H9 (cell line): ENCODE measurements around the gene WDR36. TPM values are rescaled to one million over a fixed set of nuclear protein-coding genes. Genes with fewer than 3 reads are reported as not detected.
A peak's percentile ranks its signal among the peaks of the same experiment; 100 is the strongest.

Source experiments
- DNase-seq: peaks from one replicate; pipeline ENCODE4 v3.0.0-alpha.2; 2017
- H2AFZ ChIP-seq: one replicate; pipeline ENCODE4 v1.6.1; 2013; ENCODE audit warnings: mild to moderate bottlenecking, low read length, control low read depth, moderate library complexity
- H2AK5ac ChIP-seq: 2 replicates; pipeline ENCODE4 v1.6.1; 2013; ENCODE audit warnings: low read length, control low read depth, mixed read lengths; ENCODE audit not compliant: insufficient read length
- H2BK120ac ChIP-seq: one replicate; pipeline ENCODE4 v1.6.1; 2013; ENCODE audit warnings: low read depth, mild to moderate bottlenecking, low read length, control low read depth, inconsistent platforms; ENCODE audit not compliant: poor library complexity, severe bottlenecking
- H2BK12ac ChIP-seq: 2 replicates; pipeline ENCODE4 v1.6.1; 2013; ENCODE audit warnings: low read length, control low read depth, mixed read lengths, low read depth; ENCODE audit not compliant: insufficient read length
- H2BK15ac ChIP-seq: 2 replicates; pipeline ENCODE4 v1.6.1; 2013; ENCODE audit warnings: low read depth, low read length, control low read depth
- H2BK20ac ChIP-seq: one replicate; pipeline ENCODE4 v1.6.1; 2013; ENCODE audit warnings: low read depth, mild to moderate bottlenecking, low read length, control low read depth, inconsistent platforms; ENCODE audit not compliant: poor library complexity, severe bottlenecking
- H2BK5ac ChIP-seq: 2 replicates; pipeline ENCODE4 v1.6.1; 2013; ENCODE audit warnings: low read length, control low read depth, mixed read lengths; ENCODE audit not compliant: insufficient read length
- H3K14ac ChIP-seq: 2 replicates; pipeline ENCODE4 v1.6.1; 2013; ENCODE audit warnings: low read length, control low read depth; ENCODE audit not compliant: insufficient read depth
- H3K18ac ChIP-seq: 2 replicates; pipeline ENCODE4 v1.6.1; 2013; ENCODE audit warnings: low read depth, mild to moderate bottlenecking, mixed read lengths, low read length, control low read depth; ENCODE audit not compliant: insufficient read length
- H3K23ac ChIP-seq: 2 replicates; pipeline ENCODE4 v1.6.1; 2013; ENCODE audit warnings: low read length, control low read depth, mixed read lengths, low read depth; ENCODE audit not compliant: insufficient read length
- H3K23me2 ChIP-seq: 2 replicates; pipeline ENCODE4 v1.6.1; 2013; ENCODE audit warnings: low read depth, mild to moderate bottlenecking, mixed read lengths, low read length, control low read depth; ENCODE audit not compliant: insufficient read length, poor library complexity, severe bottlenecking
- H3K27ac ChIP-seq: 2 replicates; pipeline ENCODE4 v1.5.1; 2013; ENCODE audit warnings: low read length, control low read depth, mixed read lengths, low read depth; ENCODE audit not compliant: insufficient read length
- H3K27me3 ChIP-seq: 2 replicates; pipeline ENCODE4 v1.6.1; 2013; ENCODE audit warnings: low read length, control low read depth, inconsistent platforms; ENCODE audit not compliant: insufficient read depth
- H3K4ac ChIP-seq: 2 replicates; pipeline ENCODE4 v1.6.1; 2013; ENCODE audit warnings: low read depth, mild to moderate bottlenecking, control low read depth, inconsistent platforms, low read length, moderate library complexity
- H3K4me1 ChIP-seq: 2 replicates; pipeline ENCODE4 v1.6.1; 2013; ENCODE audit warnings: low read length, control low read depth, inconsistent platforms; ENCODE audit not compliant: insufficient read depth
- H3K4me2 ChIP-seq: 2 replicates; pipeline ENCODE4 v1.6.1; 2013; ENCODE audit warnings: low read length, control low read depth, mixed read lengths; ENCODE audit not compliant: insufficient read length, insufficient read depth
- H3K56ac ChIP-seq: 2 replicates; pipeline ENCODE4 v1.6.1; 2013; ENCODE audit warnings: low read depth, mild to moderate bottlenecking, mixed read lengths, low read length, control low read depth; ENCODE audit not compliant: insufficient read length
- H3K79me1 ChIP-seq: 2 replicates; pipeline ENCODE4 v1.6.1; 2013; ENCODE audit warnings: low read depth, mild to moderate bottlenecking, moderate library complexity, low read length, control low read depth, inconsistent platforms; ENCODE audit not compliant: insufficient read depth, poor library complexity, severe bottlenecking
- H3K79me2 ChIP-seq: 2 replicates; pipeline ENCODE4 v1.6.1; 2013; ENCODE audit warnings: low read length, control low read depth, inconsistent platforms; ENCODE audit not compliant: insufficient read depth
- H3K9ac ChIP-seq: 2 replicates; pipeline ENCODE4 v1.6.1; 2013; ENCODE audit warnings: low read length, control low read depth, mixed read lengths; ENCODE audit not compliant: insufficient read length; ENCODE audit errors: extremely low read depth
- H3K9me3 ChIP-seq: one replicate; pipeline ENCODE4 v1.6.1; 2013; ENCODE audit warnings: low read depth, low read length, inconsistent platforms; ENCODE audit not compliant: control insufficient read depth
- H3T11ph ChIP-seq: one replicate; pipeline ENCODE4 v1.6.1; 2013; ENCODE audit warnings: mild to moderate bottlenecking, low read length, control low read depth, inconsistent platforms
- H4K20me1 ChIP-seq: one replicate; pipeline ENCODE4 v1.6.1; 2013; ENCODE audit not compliant: control insufficient read depth, insufficient read length, insufficient read depth
- H4K5ac ChIP-seq: 2 replicates; pipeline ENCODE4 v1.6.1; 2013; ENCODE audit warnings: low read depth, mild to moderate bottlenecking, mixed read lengths, low read length, control low read depth; ENCODE audit not compliant: insufficient read length
- H4K8ac ChIP-seq: replicated peaks from 2 replicates; pipeline ENCODE4 v1.6.1; 2013; ENCODE audit warnings: low read length, control low read depth, mixed read lengths, low read depth; ENCODE audit not compliant: insufficient read length
- H4K91ac ChIP-seq: 2 replicates; pipeline ENCODE4 v1.6.1; 2013; ENCODE audit warnings: low read depth, mild to moderate bottlenecking, moderate library complexity, mixed read lengths, low read length, control low read depth; ENCODE audit not compliant: insufficient read length
- H3K27ac Mint-ChIP-seq, 3 experiments: 2 replicates in 2 of 3; 3 replicates in 1 of 3; pipeline ENCODE4 v1.8.0; 2020 to 2021; ENCODE audit warnings: mixed read lengths in 3 of 3, mild to moderate bottlenecking in 1 of 3, moderate library complexity in 1 of 3
- H3K27me3 Mint-ChIP-seq: 2 replicates; pipeline ENCODE4 v1.8.0; 2021; ENCODE audit warnings: low read depth, mild to moderate bottlenecking, moderate library complexity, mixed read lengths
- H3K36me3 Mint-ChIP-seq, 3 experiments: 2 replicates in 2 of 3; 3 replicates in 1 of 3; pipeline ENCODE4 v1.8.0; 2020 to 2021; ENCODE audit warnings: low read depth in 3 of 3, mixed read lengths in 3 of 3; ENCODE audit not compliant: insufficient read depth in 1 of 3
- H3K4me1 Mint-ChIP-seq, 2 experiments: 2 replicates each; pipeline ENCODE4 v1.8.0; 2020; ENCODE audit warnings: mixed read lengths in 2 of 2
- H3K4me3 Mint-ChIP-seq, 2 experiments: 2 replicates in 1 of 2; 3 replicates in 1 of 2; pipeline ENCODE4 v1.8.0; 2020 to 2021; ENCODE audit warnings: mild to moderate bottlenecking in 2 of 2, mixed read lengths in 2 of 2, moderate library complexity in 1 of 2
- H3K9me3 Mint-ChIP-seq, 2 experiments: 2 replicates in 1 of 2; 3 replicates in 1 of 2; pipeline ENCODE4 v1.8.0; 2020; ENCODE audit warnings: mild to moderate bottlenecking in 2 of 2, mixed read lengths in 2 of 2, moderate library complexity in 1 of 2
- WGBS: extraction: QIAGEN DNeasy Blood & Tissue Kit; methylation state at CpG from one replicate; pipeline ENCODE4 v1.1.7; 2013; ENCODE audit warnings: missing lambda C conversion rate, low lambda C conversion rate, mixed read lengths; ENCODE audit not compliant: insufficient read length; ENCODE audit errors: extremely low coverage; 5-methylcytosine and 5-hydroxymethylcytosine counted together
- long read RNA-seq: library from polyadenylated mRNA; unstranded; transcript quantifications from one replicate; pipeline ENCODE4 v2.0.0, GENCODE V29; 2020
- total RNA-seq: library from RNA; stranded (reverse); gene quantifications from 2 replicates; pipeline ENCODE4 v1.2.1, GENCODE V29; 2021
- TF ChIP-seq, protein P1 (sequence below): fragments of 200-600 bp; sonication (generic); conservative IDR thresholded peaks from 3 replicates; pipeline ENCODE4 v1.8.0; 2021; ENCODE audit warnings: antibody characterized with exemption, mild to moderate bottlenecking

The WDR36 gene
- 41.3 and 42.0 TPM in 2 replicates for total RNA-seq
- long read RNA-seq, full-length matches to known transcripts, result 174 of 303 reads
- long read RNA-seq, partial matches to known transcripts, result 81 of 303 reads
- long read RNA-seq, other reads (novel, unspliced or antisense), result 48 of 303 reads

DNA sequence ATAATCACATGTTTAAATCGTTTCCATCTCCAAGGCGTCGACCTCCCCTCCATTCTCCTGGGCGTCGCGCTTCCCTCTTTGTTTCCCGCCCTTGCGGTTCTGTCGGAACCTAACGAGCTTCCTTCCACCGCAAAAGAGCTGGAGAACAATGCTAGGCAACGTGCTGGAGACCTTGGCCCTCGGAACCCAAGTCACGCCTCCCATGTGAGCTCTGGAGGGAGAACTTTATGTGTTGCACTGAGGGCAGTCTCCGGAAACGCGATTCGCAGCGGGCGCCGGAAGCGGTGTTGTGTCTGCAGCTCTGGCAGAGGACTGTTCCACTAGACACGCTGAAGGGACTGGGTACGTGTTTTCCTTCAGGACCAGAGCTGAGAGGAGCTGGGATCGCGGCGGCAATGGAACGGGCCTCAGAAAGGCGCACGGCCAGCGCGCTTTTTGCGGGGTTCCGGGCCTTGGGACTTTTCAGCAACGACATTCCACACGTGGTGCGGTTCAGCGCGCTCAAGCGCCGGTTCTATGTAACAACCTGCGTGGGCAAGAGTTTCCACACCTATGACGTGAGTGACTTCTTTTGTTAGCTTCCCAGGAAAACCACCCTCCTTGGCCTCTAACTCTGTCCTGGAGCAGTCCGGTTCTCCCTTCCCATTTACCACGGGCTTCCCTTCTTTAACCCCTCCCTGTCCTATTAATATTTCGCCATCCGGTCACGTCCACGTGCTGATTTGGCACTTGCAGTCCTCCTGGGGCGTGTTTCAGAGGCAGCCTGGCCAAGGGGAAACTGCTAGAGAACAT lies at the start of gene WDR36:
TSS of gene WDR36 (plus strand) at position 287 of the 792 bp plus-strand sequence. CDS start at position 396, 109 bp downstream.
- H3K27me3 Mint-ChIP-seq, result peaks cover 20% of the 10 kb centered on the region

More for the DNA sequence above, at the start of gene WDR36:
- Histone ChIP-seq H3K9me3 (no peaks in the 10 kb centered on the region), H2AFZ (peak within 1 kb of the TSS; percentile 25), H2BK20ac (no peak within 1 kb of the TSS), H2BK120ac (no peak within 1 kb of the TSS), H2BK5ac (no peak within 1 kb of the TSS), H4K5ac (peak within 1 kb of the TSS; percentile 73), H3K56ac (no peak within 1 kb of the TSS), H3K4me1 (no peaks in the 10 kb centered on the region), H3K18ac (peak within 1 kb of the TSS; percentile 68), H4K20me1 (no peaks in the 10 kb centered on the region), H4K91ac (no peak within 1 kb of the TSS), H3K9ac (peak within 1 kb of the TSS; percentile 89), H2BK12ac (no peak within 1 kb of the TSS), H4K8ac (no peak within 1 kb of the TSS), H3K27ac (no peak within 1 kb of the TSS), H3K79me2 (peaks cover 22% of the 10 kb centered on the region; the same call in 1 of the 2 replicates), H3K27me3 (peaks cover 3% of the 10 kb centered on the region; the same call in 1 of the 2 replicates), H2BK15ac (no peak within 1 kb of the TSS), H3K23me2 (peaks cover 8% of the 10 kb centered on the region), H3K14ac (peak within 1 kb of the TSS; percentile 78), H3K79me1 (no peaks in the 10 kb centered on the region), H3T11ph (no peak within 1 kb of the TSS), H2AK5ac (no peak within 1 kb of the TSS), H3K23ac (no peak within 1 kb of the TSS), H3K4ac (no peak within 1 kb of the TSS), H3K4me2 (peak within 1 kb of the TSS; percentile 96)
- DNase-seq, result peak; percentile 95
- Mint-ChIP-seq H3K27ac (peak within 1 kb of the TSS in 2 of 3 experiments; percentile 93 to 94; a peak in 6 of 7 replicates), H3K9me3 (peaks cover 16 to 17% of the 10 kb centered on the region in 2 experiments), H3K4me1 (peaks cover 12 to 13% of the 10 kb centered on the region in 2 experiments), H3K36me3 (peaks cover 15 to 38% (median 31%) of the 10 kb centered on the region in 3 experiments), H3K4me3 (peak within 1 kb of the TSS; percentile 98 to 100)
- WGBS, result no CpG with 5 or more reads among the region's 50 CpGs
- TF ChIP-seq, protein P1, sequence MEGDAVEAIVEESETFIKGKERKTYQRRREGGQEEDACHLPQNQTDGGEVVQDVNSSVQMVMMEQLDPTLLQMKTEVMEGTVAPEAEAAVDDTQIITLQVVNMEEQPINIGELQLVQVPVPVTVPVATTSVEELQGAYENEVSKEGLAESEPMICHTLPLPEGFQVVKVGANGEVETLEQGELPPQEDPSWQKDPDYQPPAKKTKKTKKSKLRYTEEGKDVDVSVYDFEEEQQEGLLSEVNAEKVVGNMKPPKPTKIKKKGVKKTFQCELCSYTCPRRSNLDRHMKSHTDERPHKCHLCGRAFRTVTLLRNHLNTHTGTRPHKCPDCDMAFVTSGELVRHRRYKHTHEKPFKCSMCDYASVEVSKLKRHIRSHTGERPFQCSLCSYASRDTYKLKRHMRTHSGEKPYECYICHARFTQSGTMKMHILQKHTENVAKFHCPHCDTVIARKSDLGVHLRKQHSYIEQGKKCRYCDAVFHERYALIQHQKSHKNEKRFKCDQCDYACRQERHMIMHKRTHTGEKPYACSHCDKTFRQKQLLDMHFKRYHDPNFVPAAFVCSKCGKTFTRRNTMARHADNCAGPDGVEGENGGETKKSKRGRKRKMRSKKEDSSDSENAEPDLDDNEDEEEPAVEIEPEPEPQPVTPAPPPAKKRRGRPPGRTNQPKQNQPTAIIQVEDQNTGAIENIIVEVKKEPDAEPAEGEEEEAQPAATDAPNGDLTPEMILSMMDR, result no peak
